IMR-90 (cell line): Measurements from ENCODE around the gene PCYOX1L. TPM values are rescaled to one million over a fixed set of nuclear protein-coding genes. Genes with fewer than 3 reads are reported as not detected.

ENCODE experiments used
- ATAC-seq: fragments of 200-7000 bp; cut with Tn5 transposase; 2 replicates; pipeline ENCODE4 v1.9.1; 2020; ENCODE audit warnings: low read depth, mild to moderate bottlenecking, moderate library complexity
- BruUV-seq: library from RNA; stranded (reverse); fragments of 400-500 nt; replicated peaks from 2 replicates; lab custom pipeline; 2021; lab: Mats Ljungman, UMichigan
- CTCF ChIA-PET: fragments of 300-600 bp; formaldehyde crosslinking; extraction: SDS; loops from one replicate; lab custom pipeline; 2021; ENCODE audit warnings: antibody characterized with exemption; lab: Yijun Ruan, JAX
- POLR2A ChIA-PET: fragments of 300-600 bp; sonication (Branson Sonifier 250); formaldehyde crosslinking; loops from one replicate; lab custom pipeline; 2022; ENCODE audit warnings: antibody characterized with exemption; ENCODE audit not compliant: unreplicated experiment; lab: Charles Lee
- DNase-seq: peaks from one replicate; pipeline ENCODE4 v3.0.0; 2013
- H2AFZ ChIP-seq: replicated peaks from 2 replicates; pipeline ENCODE3; 2013; ENCODE audit warnings: low read length, mild to moderate bottlenecking; ENCODE audit not compliant: poor library complexity
- H2AK5ac ChIP-seq: 2 replicates; pipeline ENCODE4 v1.6.1; 2013; ENCODE audit warnings: low read depth, low read length, inconsistent platforms
- H2AK9ac ChIP-seq: replicated peaks from 2 replicates; pipeline ENCODE3; 2013; ENCODE audit warnings: mild to moderate bottlenecking, low read depth, low read length, moderate library complexity; ENCODE audit not compliant: poor library complexity
- H2BK120ac ChIP-seq: 2 replicates; pipeline ENCODE4 v1.6.1; 2013; ENCODE audit warnings: low read depth, low read length, inconsistent platforms
- H2BK15ac ChIP-seq: 3 replicates; pipeline ENCODE4 v1.6.1; 2013; ENCODE audit warnings: low read depth, low read length, inconsistent platforms
- H2BK20ac ChIP-seq: 2 replicates; pipeline ENCODE4 v1.6.1; 2013; ENCODE audit warnings: low read depth, mild to moderate bottlenecking, inconsistent platforms, low read length, moderate library complexity
- H2BK5ac ChIP-seq: 2 replicates; pipeline ENCODE4 v1.6.1; 2013; ENCODE audit warnings: mild to moderate bottlenecking, low read depth, low read length, inconsistent platforms; ENCODE audit not compliant: poor library complexity, severe bottlenecking
- H3K14ac ChIP-seq: replicated peaks from 2 replicates; pipeline ENCODE4 v1.6.1; 2013; ENCODE audit warnings: low read depth, low read length, inconsistent platforms
- H3K18ac ChIP-seq: 2 replicates; pipeline ENCODE4 v1.6.1; 2013; ENCODE audit warnings: low read depth, low read length, control low read depth
- H3K23ac ChIP-seq: 2 replicates; pipeline ENCODE4 v1.6.1; 2013; ENCODE audit warnings: low read depth, low read length, inconsistent platforms
- H3K27ac ChIP-seq: 2 replicates; pipeline ENCODE4 v1.5.1; 2013; ENCODE audit warnings: mild to moderate bottlenecking, control low read depth, low read length; ENCODE audit not compliant: insufficient read depth
- H3K27me3 ChIP-seq: 2 replicates; pipeline ENCODE4 v1.6.1; 2013; ENCODE audit warnings: low read length; ENCODE audit not compliant: control insufficient read depth, insufficient read depth
- H3K36me3 ChIP-seq: 2 replicates; pipeline ENCODE4 v1.6.1; 2013; ENCODE audit warnings: low read length, mixed read lengths; ENCODE audit not compliant: control insufficient read depth, insufficient read depth
- H3K4ac ChIP-seq: 2 replicates; pipeline ENCODE4 v1.6.1; 2013; ENCODE audit warnings: low read depth, low read length, inconsistent platforms
- H3K4me1 ChIP-seq: 2 replicates; pipeline ENCODE4 v1.6.1; 2013; ENCODE audit warnings: low read length, mixed read lengths; ENCODE audit not compliant: control insufficient read depth, insufficient read depth
- H3K4me2 ChIP-seq: 2 replicates; pipeline ENCODE4 v1.6.1; 2013; ENCODE audit warnings: low read depth, mild to moderate bottlenecking, control low read depth, low read length, moderate library complexity
- H3K4me3 ChIP-seq: 2 replicates; pipeline ENCODE4 v1.5.1; 2013; ENCODE audit warnings: low read depth, mild to moderate bottlenecking, control low read depth, low read length, moderate library complexity; ENCODE audit not compliant: insufficient read depth
- H3K56ac ChIP-seq: 2 replicates; pipeline ENCODE4 v1.6.1; 2013; ENCODE audit warnings: low read length, inconsistent platforms; ENCODE audit not compliant: insufficient read depth; ENCODE audit errors: extremely low read depth
- H3K79me1 ChIP-seq, 2 experiments: 2 replicates each; pipeline ENCODE4 v1.6.1; 2013; ENCODE audit warnings: low read length in 2 of 2, inconsistent platforms in 1 of 2, low read depth in 1 of 2
- H3K9ac ChIP-seq: 2 replicates; pipeline ENCODE4 v1.6.1; 2013; ENCODE audit warnings: low read depth, low read length, control low read depth
- H3K9me1 ChIP-seq: 2 replicates; pipeline ENCODE4 v1.6.1; 2013; ENCODE audit warnings: low read length, inconsistent platforms; ENCODE audit not compliant: insufficient read depth
- H3K9me3 ChIP-seq: 2 replicates; pipeline ENCODE4 v1.6.1; 2013; ENCODE audit warnings: low read length; ENCODE audit not compliant: control insufficient read depth, insufficient read depth
- H4K20me1 ChIP-seq: 2 replicates; pipeline ENCODE4 v1.6.1; 2013; ENCODE audit warnings: low read length, inconsistent platforms; ENCODE audit not compliant: insufficient read depth
- H4K5ac ChIP-seq: 2 replicates; pipeline ENCODE4 v1.6.1; 2013; ENCODE audit warnings: mild to moderate bottlenecking, low read depth, low read length, control low read depth
- H4K8ac ChIP-seq, 2 experiments: 2 replicates each; pipeline ENCODE4 v1.6.1; 2013; ENCODE audit warnings: low read depth in 2 of 2, low read length in 2 of 2, control low read depth in 1 of 2, inconsistent platforms in 1 of 2
- H4K91ac ChIP-seq: 2 replicates; pipeline ENCODE4 v1.6.1; 2013; ENCODE audit warnings: low read depth, low read length, inconsistent platforms; ENCODE audit not compliant: insufficient read depth
- BHLHE40 ChIP-seq: fragments of 150-350 bp; IDR thresholded peaks from 2 replicates; pipeline ENCODE4 v1.6.1; 2016; ENCODE audit warnings: mild to moderate bottlenecking, low read depth, low read length
- CEBPB ChIP-seq: IDR thresholded peaks from 2 replicates; pipeline ENCODE4 v1.6.1; 2012; ENCODE audit warnings: low read depth, low read length, improper control_type of control experiment
- CHD1 ChIP-seq: IDR thresholded peaks from 2 replicates; pipeline ENCODE4 v1.6.1; 2012; ENCODE audit warnings: low read depth, low read length, improper control_type of control experiment
- CTCF ChIP-seq: conservative IDR thresholded peaks from 2 replicates; pipeline ENCODE4 v1.5.1; 2012; ENCODE audit warnings: mild to moderate bottlenecking, low read depth, low read length, improper control_type of control experiment
- ELK1 ChIP-seq: fragments of 150-350 bp; IDR thresholded peaks from 2 replicates; pipeline ENCODE4 v1.6.1; 2016; ENCODE audit warnings: low read depth, mild to moderate bottlenecking, low read length, moderate library complexity, borderline replicate concordance
- FOS ChIP-seq: fragments of 150-350 bp; IDR thresholded peaks from 2 replicates; pipeline ENCODE4 v1.6.1; 2016; ENCODE audit warnings: low read depth, low read length
- MAFK ChIP-seq: IDR thresholded peaks from 2 replicates; pipeline ENCODE4 v1.6.1; 2012; ENCODE audit warnings: low read depth, low read length, improper control_type of control experiment
- MAZ ChIP-seq: IDR thresholded peaks from 2 replicates; pipeline ENCODE4 v1.6.1; 2012; ENCODE audit warnings: low read depth, mild to moderate bottlenecking, low read length, improper control_type of control experiment, moderate library complexity, borderline replicate concordance
- MXI1 ChIP-seq: IDR thresholded peaks from 2 replicates; pipeline ENCODE4 v1.6.1; 2012; ENCODE audit warnings: low read depth, mild to moderate bottlenecking, low read length, moderate library complexity, borderline replicate concordance
- NFE2L2 ChIP-seq: fragments of 150-350 bp; IDR thresholded peaks from 2 replicates; pipeline ENCODE4 v1.6.1; 2016; ENCODE audit warnings: low read depth, mild to moderate bottlenecking, low read length
- POLR2A ChIP-seq: IDR thresholded peaks from 2 replicates; pipeline ENCODE4 v1.6.1; 2012; ENCODE audit warnings: mild to moderate bottlenecking, low read depth, low read length
- RAD21 ChIP-seq: IDR thresholded peaks from 2 replicates; pipeline ENCODE4 v1.6.1; 2012; ENCODE audit warnings: low read length, improper control_type of control experiment
- RCOR1 ChIP-seq: IDR thresholded peaks from 2 replicates; pipeline ENCODE4 v1.6.1; 2012; ENCODE audit warnings: mild to moderate bottlenecking, low read length, improper control_type of control experiment; ENCODE audit not compliant: insufficient replicate concordance
- RFX5 ChIP-seq: IDR thresholded peaks from 2 replicates; pipeline ENCODE4 v1.8.0; 2012; ENCODE audit warnings: low read depth, mild to moderate bottlenecking, low read length, moderate library complexity
- SMC3 ChIP-seq: fragments of 150-350 bp; IDR thresholded peaks from 2 replicates; pipeline ENCODE4 v1.6.1; 2016; ENCODE audit warnings: low read depth, mild to moderate bottlenecking, antibody characterized with exemption, low read length, moderate library complexity
- USF2 ChIP-seq: fragments of 150-350 bp; IDR thresholded peaks from 2 replicates; pipeline ENCODE4 v1.6.1; 2017; ENCODE audit warnings: mild to moderate bottlenecking, antibody characterized with exemption, low read length, low read depth
- WGBS, 2 experiments: methylation state at CpG; one replicate each; pipeline versions ENCODE4 v1.1.5 to v1.1.7; 2013; ENCODE audit warnings: missing lambda C conversion rate in 2 of 2; ENCODE audit not compliant: insufficient read length in 1 of 2; ENCODE audit errors: extremely low coverage in 2 of 2; 5-methylcytosine and 5-hydroxymethylcytosine counted together
- dilution Hi-C: fragments of 300-500 bp; cut with HindIII; formaldehyde crosslinking; loops from one replicate; pipeline ENCODE4 v1.14.3; 2018; ENCODE audit warnings: low sequenced_read_pairs; ENCODE audit not compliant: unreplicated experiment
- in situ Hi-C: fragments of 300-500 bp; cut with MboI; formaldehyde crosslinking; loops from 3 replicates; pipeline ENCODE4 v1.14.3; 2019; ENCODE audit warnings: low sequenced_read_pairs, inconsistent platforms, mixed read lengths
- intact Hi-C: fragments of 100-400 bp; cut with micrococcal nuclease; formaldehyde crosslinking; loops from 2 replicates; pipeline ENCODE4 v1.10.0; 2022
- polyA plus RNA-seq, 3 experiments: library from polyadenylated mRNA; depleted of rRNA; stranded (reverse); fragments of >200 nt; gene quantifications; 2 replicates each; pipeline ENCODE4 v1.2.3, GENCODE V29; 2012; ENCODE audit warnings: low replicate concordance in 1 of 3
- total RNA-seq: library from RNA; depleted of rRNA; stranded (reverse); fragments of >200 nt; gene quantifications from 2 replicates; pipeline ENCODE4 v1.2.3, GENCODE V29; 2012

The PCYOX1L gene
- total and polyA plus RNA-seq, 2 of the 4 experiments (the other 2 are of a cell fraction), result 7.0 to 14.3 TPM

- Histone ChIP-seq H3K4ac (no peak overlapping the region), H3K14ac (no peak overlapping the region), H4K5ac (no peak overlapping the region), H2AK9ac (no peak overlapping the region), H4K8ac (no peak overlapping the region), H2BK120ac (no peak overlapping the region), H3K79me1 (peaks cover 0 to 4% of the 10 kb centered on the region in 2 experiments; a peak in 1 of 4 replicates), H3K36me3 (no peaks in the 10 kb centered on the region), H3K27me3 (no peaks in the 10 kb centered on the region), H3K18ac (no peak overlapping the region), H4K20me1 (no peaks in the 10 kb centered on the region), H3K27ac (no peak overlapping the region), H2AK5ac (no peak overlapping the region), H2BK20ac (no peak overlapping the region), H2BK5ac (no peak overlapping the region), H3K4me2 (no peak overlapping the region), H2BK15ac (no peak overlapping the region), H3K56ac (no peak overlapping the region), H3K9ac (no peak overlapping the region), H2AFZ (no peak overlapping the region), H3K23ac (no peak overlapping the region), H3K4me3 (no peak overlapping the region), H3K9me3 (no peaks in the 10 kb centered on the region), H3K4me1 (0 out of 2 replicates have a peak, but pooled peaks cover 2% of the 10 kb centered on the region), H4K91ac (no peak overlapping the region), H3K9me1 (no peaks in the 10 kb centered on the region; the same call in none of the 2 replicates)
- no peak for DNase-seq
- in situ Hi-C loops, result no loop called here
- dilution Hi-C loops, result no loop called here
- ChIA-PET POLR2A (no interaction called here), CTCF (no interaction called here)
- WGBS, 2 experiments, result 98% methylated on average over 7 of the region's 9 CpGs; no CpG with 5 or more reads in 1 of the 2 experiments
- no peak for ATAC-seq
- no TSS peak for BruUV-seq
- intact Hi-C loops, result no loop called here
- TF ChIP-seq USF2, result no peak
- TF ChIP-seq CEBPB, result no peak
- TF ChIP-seq RAD21, result no peak
- no peak for TF ChIP-seq POLR2A
- no peak for TF ChIP-seq CTCF
- no peak for TF ChIP-seq BHLHE40
- no peak for TF ChIP-seq MAZ
- no peak for TF ChIP-seq CHD1
- no peak for TF ChIP-seq NFE2L2
- no peak for TF ChIP-seq ELK1
- TF ChIP-seq FOS, result no peak
- no peak for TF ChIP-seq MXI1
- TF ChIP-seq RFX5, result no peak
- no peak for TF ChIP-seq SMC3
- TF ChIP-seq RCOR1, result no peak
- TF ChIP-seq MAFK, result no peak
Observed at GRCh38 chr5:149363936-149364335, 6.1 kb downstream of the PCYOX1L start.
